Neural progenitor cell (in vitro differentiated cells): ENCODE data around the gene VSIG10L. TPM values are rescaled to one million over a fixed set of nuclear protein-coding genes. Genes with fewer than 3 reads are reported as not detected.

Experiments used
- DNase-seq: peaks from one replicate; pipeline ENCODE4 v3.0.0-alpha.2; 2016; ENCODE audit warnings: low spot score
- H2AFZ ChIP-seq: fragments of 200-600 bp; sonication (generic); replicated peaks from 2 replicates; pipeline ENCODE4 v1.6.1; 2016; ENCODE audit warnings: antibody characterized with exemption
- H3F3A ChIP-seq: fragments of 200-600 bp; sonication (generic); 2 replicates; pipeline ENCODE4 v1.6.1; 2016; ENCODE audit warnings: antibody characterized with exemption, low read depth
- H3K27ac ChIP-seq: fragments of 200-600 bp; sonication (generic); 2 replicates; pipeline ENCODE4 v1.5.1; 2016; ENCODE audit warnings: mild to moderate bottlenecking
- H3K27me3 ChIP-seq: fragments of 200-600 bp; sonication (generic); 2 replicates; pipeline ENCODE4 v1.6.1; 2016; ENCODE audit warnings: mild to moderate bottlenecking, moderate library complexity
- H3K36me3 ChIP-seq: fragments of 200-600 bp; sonication (generic); 2 replicates; pipeline ENCODE4 v1.5.1; 2016
- H3K4me1 ChIP-seq: fragments of 200-600 bp; sonication (generic); 2 replicates; pipeline ENCODE4 v1.6.1; 2016; ENCODE audit warnings: mixed run types
- H3K4me2 ChIP-seq: fragments of 200-600 bp; sonication (generic); 2 replicates; pipeline ENCODE4 v1.6.1; 2016
- H3K4me3 ChIP-seq: fragments of 200-600 bp; sonication (generic); 2 replicates; pipeline ENCODE4 v1.5.1; 2016
- H3K79me2 ChIP-seq: fragments of 200-600 bp; sonication (generic); 2 replicates; pipeline ENCODE4 v1.6.1; 2016; ENCODE audit warnings: low read depth
- H3K9ac ChIP-seq: fragments of 200-600 bp; sonication (generic); 2 replicates; pipeline ENCODE4 v1.6.1; 2016
- H3K9me3 ChIP-seq: fragments of 200-600 bp; sonication (generic); 2 replicates; pipeline ENCODE4 v1.5.1; 2016; ENCODE audit warnings: low read depth
- H4K20me1 ChIP-seq: fragments of 200-600 bp; sonication (generic); 2 replicates; pipeline ENCODE4 v1.6.1; 2016; ENCODE audit warnings: low read depth
- H3K27ac Mint-ChIP-seq: 3 replicates; pipeline ENCODE4 v1.8.0; 2021; ENCODE audit warnings: mixed read lengths
- H3K27me3 Mint-ChIP-seq: 2 replicates; pipeline ENCODE4 v1.8.0; 2022; ENCODE audit warnings: low read depth, mild to moderate bottlenecking, inconsistent platforms, moderate library complexity, mixed read lengths; ENCODE audit not compliant: insufficient read depth
- H3K36me3 Mint-ChIP-seq: 3 replicates; pipeline ENCODE4 v1.8.0; 2021; ENCODE audit warnings: mixed read lengths
- H3K4me1 Mint-ChIP-seq: 3 replicates; pipeline ENCODE4 v1.8.0; 2021; ENCODE audit warnings: mixed read lengths
- H3K4me3 Mint-ChIP-seq: 3 replicates; pipeline ENCODE4 v1.8.0; 2021; ENCODE audit warnings: mild to moderate bottlenecking, moderate library complexity, mixed read lengths
- H3K9me3 Mint-ChIP-seq: 3 replicates; pipeline ENCODE4 v1.8.0; 2020; ENCODE audit warnings: mixed read lengths
- EZH2 ChIP-seq: fragments of 200-600 bp; sonication (generic); IDR thresholded peaks from 2 replicates; pipeline ENCODE4 v1.6.1; 2017; ENCODE audit warnings: antibody characterized with exemption, mild to moderate bottlenecking, moderate library complexity
- EZH2phosphoT487 ChIP-seq: fragments of 200-600 bp; sonication (generic); IDR thresholded peaks from 2 replicates; pipeline ENCODE4 v1.6.1; 2017; ENCODE audit warnings: antibody characterized with exemption
- total RNA-seq: library from RNA; depleted of rRNA; stranded (reverse); fragments of >200 nt; gene quantifications from 2 replicates; pipeline ENCODE4 v1.2.3, GENCODE V29; 2015; ENCODE audit warnings: low replicate concordance
- TF ChIP-seq, protein P1 (sequence below): fragments of 200-600 bp; sonication (generic); IDR thresholded peaks from 2 replicates; pipeline ENCODE4 v1.5.1; 2017; ENCODE audit warnings: antibody characterized with exemption, mild to moderate bottlenecking

Gene VSIG10L
- 2.7 and 6.0 TPM in 2 replicates for total RNA-seq

DNA sequence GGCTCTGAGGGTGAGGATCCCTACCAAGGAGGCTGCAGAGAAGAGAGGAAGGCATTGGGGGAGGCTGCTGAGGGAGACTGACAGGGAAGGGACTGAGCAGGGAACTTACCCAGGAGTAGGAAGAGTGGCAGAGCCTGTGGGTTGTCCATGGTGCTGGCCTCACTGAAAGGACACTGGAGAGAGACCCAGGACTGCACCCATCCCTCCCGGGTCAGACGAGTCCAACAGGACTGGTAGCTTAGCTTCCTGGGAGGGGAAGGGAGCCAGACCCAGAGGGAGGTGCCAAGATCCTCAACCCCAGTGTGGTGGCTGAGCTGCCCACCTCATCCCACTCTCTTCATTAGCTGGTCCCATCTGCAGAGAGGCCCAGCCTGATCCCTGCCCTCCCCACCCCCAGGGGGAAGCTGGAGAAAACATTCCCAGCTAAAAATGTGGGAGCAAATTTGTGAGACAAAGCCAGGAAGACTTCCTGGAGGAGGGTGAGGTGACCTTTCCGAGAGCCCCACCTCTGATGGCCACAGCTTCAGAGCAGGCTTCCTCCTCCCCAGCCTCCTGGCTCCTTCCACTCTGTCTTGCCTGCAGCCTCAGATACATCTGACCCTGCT is at the start of gene VSIG10L:
TSS of gene VSIG10L (minus strand) at position 164 of the 605 bp plus-strand sequence. CDS start at position 149, 15 bp downstream.
- Histone ChIP-seq H3F3A (peaks cover 6% of the 10 kb centered on the region), H4K20me1 (no peaks in the 10 kb centered on the region), H3K4me1 (peaks cover 4% of the 10 kb centered on the region), H3K79me2 (no peaks in the 10 kb centered on the region), H3K9ac (no peak within 1 kb of the TSS), H3K9me3 (no peaks in the 10 kb centered on the region), H2AFZ (no peak within 1 kb of the TSS), H3K4me3 (no peak within 1 kb of the TSS), H3K27me3 (peaks cover 24% of the 10 kb centered on the region), H3K27ac (no peak within 1 kb of the TSS), H3K4me2 (no peak within 1 kb of the TSS), H3K36me3 (no peaks in the 10 kb centered on the region)
- TF ChIP-seq EZH2phosphoT487 (no peak), EZH2 (no peak)
- TF ChIP-seq, protein P1, sequence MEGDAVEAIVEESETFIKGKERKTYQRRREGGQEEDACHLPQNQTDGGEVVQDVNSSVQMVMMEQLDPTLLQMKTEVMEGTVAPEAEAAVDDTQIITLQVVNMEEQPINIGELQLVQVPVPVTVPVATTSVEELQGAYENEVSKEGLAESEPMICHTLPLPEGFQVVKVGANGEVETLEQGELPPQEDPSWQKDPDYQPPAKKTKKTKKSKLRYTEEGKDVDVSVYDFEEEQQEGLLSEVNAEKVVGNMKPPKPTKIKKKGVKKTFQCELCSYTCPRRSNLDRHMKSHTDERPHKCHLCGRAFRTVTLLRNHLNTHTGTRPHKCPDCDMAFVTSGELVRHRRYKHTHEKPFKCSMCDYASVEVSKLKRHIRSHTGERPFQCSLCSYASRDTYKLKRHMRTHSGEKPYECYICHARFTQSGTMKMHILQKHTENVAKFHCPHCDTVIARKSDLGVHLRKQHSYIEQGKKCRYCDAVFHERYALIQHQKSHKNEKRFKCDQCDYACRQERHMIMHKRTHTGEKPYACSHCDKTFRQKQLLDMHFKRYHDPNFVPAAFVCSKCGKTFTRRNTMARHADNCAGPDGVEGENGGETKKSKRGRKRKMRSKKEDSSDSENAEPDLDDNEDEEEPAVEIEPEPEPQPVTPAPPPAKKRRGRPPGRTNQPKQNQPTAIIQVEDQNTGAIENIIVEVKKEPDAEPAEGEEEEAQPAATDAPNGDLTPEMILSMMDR, result no peak
- peak within 1 kb of the TSS; percentile 9 for H3K27ac Mint-ChIP-seq
- DNase-seq, result no peak
- peaks cover 6% of the 10 kb centered on the region for H3K27me3 Mint-ChIP-seq
- H3K36me3 Mint-ChIP-seq, result peaks cover 6% of the 10 kb centered on the region
- H3K4me3 Mint-ChIP-seq, result peak within 1 kb of the TSS; percentile 84
- H3K9me3 Mint-ChIP-seq, result no peaks in the 10 kb centered on the region
- H3K4me1 Mint-ChIP-seq, result peaks cover 8% of the 10 kb centered on the region

DNA sequence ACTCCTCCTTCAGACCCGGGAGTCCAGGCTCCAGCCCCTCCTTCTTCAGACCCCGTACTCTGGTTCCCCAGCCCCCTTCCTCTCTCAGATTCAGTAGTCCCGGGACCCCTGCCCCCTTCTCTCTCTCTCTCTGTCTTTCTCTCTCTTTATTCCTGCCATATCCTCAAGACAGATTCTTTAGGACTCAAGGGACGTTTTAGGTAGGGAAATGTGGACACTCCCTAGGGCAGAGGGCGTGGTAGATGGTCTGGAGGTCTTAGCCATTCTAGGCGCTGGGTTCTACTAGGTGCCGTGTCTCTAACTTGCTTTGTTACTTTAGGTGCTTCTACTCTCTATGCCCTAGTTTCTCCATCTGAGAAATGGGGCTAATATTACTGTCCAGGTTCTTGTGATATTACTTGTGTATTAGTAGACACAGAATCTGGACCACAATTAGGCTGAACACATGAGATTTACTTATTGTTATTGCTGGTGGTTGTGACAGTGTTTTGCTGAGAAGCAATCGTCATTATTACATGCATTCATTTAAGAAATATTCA is 49.2 kb upstream of the VSIG10L start:
- Mint-ChIP-seq H3K27me3 (peaks cover 6% of the 10 kb centered on the region), H3K36me3 (no peaks in the 10 kb centered on the region), H3K27ac (no peak overlapping the region), H3K4me3 (no peak overlapping the region), H3K4me1 (peaks cover 28% of the 10 kb centered on the region), H3K9me3 (no peaks in the 10 kb centered on the region)
- Histone ChIP-seq H3K4me1 (peaks cover 30% of the 10 kb centered on the region), H3K4me2 (peak overlapping the region; percentile 18), H3K27me3 (no peaks in the 10 kb centered on the region), H3K27ac (no peak overlapping the region), H3F3A (peaks cover 27% of the 10 kb centered on the region), H3K9ac (no peak overlapping the region), H2AFZ (peak overlapping the region; percentile 68), H3K79me2 (peaks cover 17% of the 10 kb centered on the region), H3K4me3 (no peak overlapping the region), H4K20me1 (no peaks in the 10 kb centered on the region), H3K36me3 (no peaks in the 10 kb centered on the region), H3K9me3 (no peaks in the 10 kb centered on the region)
- TF ChIP-seq EZH2phosphoT487, result no peak
- TF ChIP-seq, protein P1, result no peak
- DNase-seq, result no peak

DNA sequence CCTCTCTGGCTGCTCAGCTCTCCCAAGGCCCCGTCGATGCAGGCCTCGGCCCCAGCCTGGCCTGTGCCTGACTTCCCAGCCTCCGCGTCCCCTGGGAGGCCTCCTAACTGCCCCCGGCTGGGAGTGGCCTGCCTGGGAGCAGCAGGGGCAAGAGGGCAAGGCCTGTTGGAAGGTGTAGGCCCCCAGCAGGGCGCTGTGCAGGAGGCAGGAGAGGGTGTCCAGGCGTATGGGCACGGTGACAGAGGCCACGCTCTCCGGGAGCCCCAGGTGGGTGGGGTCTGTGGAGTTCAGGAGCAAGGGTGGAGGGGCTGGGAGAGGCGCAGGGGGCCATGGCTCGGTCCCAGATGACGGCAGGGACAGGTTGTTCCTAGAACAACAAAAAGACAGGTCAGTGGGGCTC is 47.2 kb upstream of the VSIG10L start:
- no peaks in the 10 kb centered on the region for H3K9me3 Mint-ChIP-seq
- no peak overlapping the region for H3K27ac Mint-ChIP-seq
- Histone ChIP-seq H3F3A (peaks cover 15% of the 10 kb centered on the region), H3K79me2 (no peaks in the 10 kb centered on the region), H3K4me1 (peaks cover 26% of the 10 kb centered on the region), H3K9ac (no peak overlapping the region), H2AFZ (no peak overlapping the region), H3K36me3 (no peaks in the 10 kb centered on the region), H3K27ac (no peak overlapping the region), H4K20me1 (no peaks in the 10 kb centered on the region), H3K4me2 (no peak overlapping the region), H3K4me3 (no peak overlapping the region), H3K27me3 (no peaks in the 10 kb centered on the region), H3K9me3 (no peaks in the 10 kb centered on the region)
- H3K36me3 Mint-ChIP-seq, result no peaks in the 10 kb centered on the region
- H3K4me3 Mint-ChIP-seq, result no peak overlapping the region
- peaks cover 25% of the 10 kb centered on the region for H3K4me1 Mint-ChIP-seq
- TF ChIP-seq EZH2, result no peak
- TF ChIP-seq, protein P1, result no peak
- TF ChIP-seq EZH2phosphoT487, result no peak
- peaks cover 6% of the 10 kb centered on the region for H3K27me3 Mint-ChIP-seq
- no peak for DNase-seq
